HEK293 (cell line): ENCODE data around the gene CRYBB2.
"Not testable (repeated sequence)": the region's sequence is repeated elsewhere in the genome, so short reads cannot be mapped to it uniquely, and the experiment has no call there.

Source experiments
- SCRT1 ChIP-seq: fragments of 450-650 bp; formaldehyde crosslinking; IDR thresholded peaks from 2 replicates; pipeline ENCODE4 v1.5.1; 2016; ENCODE audit warnings: missing biosample characterization, missing genetic modification characterization, borderline replicate concordance
- ZNF112 ChIP-seq: fragments of 450-650 bp; formaldehyde crosslinking; IDR thresholded peaks from 2 replicates; pipeline ENCODE4 v1.5.0; 2017; ENCODE audit warnings: missing biosample characterization, missing genetic modification characterization
- ZNF571 ChIP-seq: fragments of 450-650 bp; formaldehyde crosslinking; IDR thresholded peaks from 2 replicates; pipeline ENCODE4 v1.5.0; 2017; ENCODE audit warnings: missing biosample characterization, missing genetic modification characterization
- ZNF596 ChIP-seq: fragments of 450-650 bp; IDR thresholded peaks from 2 replicates; pipeline ENCODE4 v1.5.0; 2018; ENCODE audit warnings: missing biosample characterization, mild to moderate bottlenecking, missing genetic modification characterization, moderate library complexity
- TF ChIP-seq, protein P1 (sequence below): fragments of 450-650 bp; formaldehyde crosslinking; IDR thresholded peaks from 2 replicates; pipeline ENCODE4 v1.5.1; 2016; ENCODE audit warnings: missing biosample characterization, missing genetic modification characterization
- TF ChIP-seq, protein P2 (sequence below): fragments of 450-650 bp; formaldehyde crosslinking; IDR thresholded peaks from 2 replicates; pipeline ENCODE4 v1.5.1; 2016; ENCODE audit warnings: missing biosample characterization, missing genetic modification characterization

DNA sequence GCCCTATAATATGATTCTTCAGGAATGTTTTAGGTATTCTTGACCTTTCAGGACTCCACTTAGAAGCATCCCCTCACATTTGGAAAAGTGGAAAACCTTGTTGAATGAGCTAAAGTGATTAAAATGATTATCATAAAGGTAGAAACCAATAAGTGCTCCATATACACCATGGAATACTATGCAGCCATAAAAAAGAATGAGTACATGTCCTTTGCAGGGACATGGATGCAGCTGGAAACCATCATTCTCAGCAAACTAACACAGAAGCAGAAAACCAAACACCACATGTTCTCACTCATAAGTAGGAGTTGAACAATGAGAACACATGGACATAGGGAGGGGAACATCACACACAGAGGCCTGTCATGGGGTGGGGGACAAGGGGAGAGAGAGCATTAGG lies 14.3 kb downstream of the CRYBB2 start:
- TF ChIP-seq ZNF571, SCRT1, ZNF596, ZNF112 (tag by site-specific recombination): not testable (repeated sequence)
- TF ChIP-seq, protein P1, sequence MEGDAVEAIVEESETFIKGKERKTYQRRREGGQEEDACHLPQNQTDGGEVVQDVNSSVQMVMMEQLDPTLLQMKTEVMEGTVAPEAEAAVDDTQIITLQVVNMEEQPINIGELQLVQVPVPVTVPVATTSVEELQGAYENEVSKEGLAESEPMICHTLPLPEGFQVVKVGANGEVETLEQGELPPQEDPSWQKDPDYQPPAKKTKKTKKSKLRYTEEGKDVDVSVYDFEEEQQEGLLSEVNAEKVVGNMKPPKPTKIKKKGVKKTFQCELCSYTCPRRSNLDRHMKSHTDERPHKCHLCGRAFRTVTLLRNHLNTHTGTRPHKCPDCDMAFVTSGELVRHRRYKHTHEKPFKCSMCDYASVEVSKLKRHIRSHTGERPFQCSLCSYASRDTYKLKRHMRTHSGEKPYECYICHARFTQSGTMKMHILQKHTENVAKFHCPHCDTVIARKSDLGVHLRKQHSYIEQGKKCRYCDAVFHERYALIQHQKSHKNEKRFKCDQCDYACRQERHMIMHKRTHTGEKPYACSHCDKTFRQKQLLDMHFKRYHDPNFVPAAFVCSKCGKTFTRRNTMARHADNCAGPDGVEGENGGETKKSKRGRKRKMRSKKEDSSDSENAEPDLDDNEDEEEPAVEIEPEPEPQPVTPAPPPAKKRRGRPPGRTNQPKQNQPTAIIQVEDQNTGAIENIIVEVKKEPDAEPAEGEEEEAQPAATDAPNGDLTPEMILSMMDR = not testable (repeated sequence)
- TF ChIP-seq, protein P2, sequence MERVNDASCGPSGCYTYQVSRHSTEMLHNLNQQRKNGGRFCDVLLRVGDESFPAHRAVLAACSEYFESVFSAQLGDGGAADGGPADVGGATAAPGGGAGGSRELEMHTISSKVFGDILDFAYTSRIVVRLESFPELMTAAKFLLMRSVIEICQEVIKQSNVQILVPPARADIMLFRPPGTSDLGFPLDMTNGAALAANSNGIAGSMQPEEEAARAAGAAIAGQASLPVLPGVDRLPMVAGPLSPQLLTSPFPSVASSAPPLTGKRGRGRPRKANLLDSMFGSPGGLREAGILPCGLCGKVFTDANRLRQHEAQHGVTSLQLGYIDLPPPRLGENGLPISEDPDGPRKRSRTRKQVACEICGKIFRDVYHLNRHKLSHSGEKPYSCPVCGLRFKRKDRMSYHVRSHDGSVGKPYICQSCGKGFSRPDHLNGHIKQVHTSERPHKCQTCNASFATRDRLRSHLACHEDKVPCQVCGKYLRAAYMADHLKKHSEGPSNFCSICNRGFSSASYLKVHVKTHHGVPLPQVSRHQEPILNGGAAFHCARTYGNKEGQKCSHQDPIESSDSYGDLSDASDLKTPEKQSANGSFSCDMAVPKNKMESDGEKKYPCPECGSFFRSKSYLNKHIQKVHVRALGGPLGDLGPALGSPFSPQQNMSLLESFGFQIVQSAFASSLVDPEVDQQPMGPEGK = not testable (repeated sequence)
